Activated CD4-positive, alpha-beta T cell treated with anti-CD3 and anti-CD28 coated beads, Interleukin-2, amount 10 ng/mL, durations not matched to agents 7 days and 5 days (primary cell): Measurements from ENCODE around the gene KAZN. TPM values are rescaled to one million over a fixed set of nuclear protein-coding genes. Genes with fewer than 3 reads are reported as not detected.

ENCODE experiments used
- CTCF ChIA-PET: fragments of 350-600 bp; sonication (Branson Sonifier 250); formaldehyde crosslinking; loops from one replicate; lab custom pipeline; 2021; ENCODE audit warnings: antibody characterized with exemption; lab: Charles Lee
- POLR2A ChIA-PET: fragments of 350-600 bp; sonication (Branson Sonifier 250); formaldehyde crosslinking; loops from one replicate; lab custom pipeline; 2021; ENCODE audit warnings: antibody characterized with exemption; lab: Charles Lee
- DNase-seq: peaks from one replicate; pipeline ENCODE4 v3.0.0-alpha.2; 2020
- H3K27ac Mint-ChIP-seq: one replicate; pipeline ENCODE4 v1.8.0; 2021; ENCODE audit warnings: mild to moderate bottlenecking, moderate library complexity, mixed read lengths
- H3K27me3 Mint-ChIP-seq: one replicate; pipeline ENCODE4 v1.8.0; 2021; ENCODE audit warnings: mixed read lengths
- H3K36me3 Mint-ChIP-seq: one replicate; pipeline ENCODE4 v1.8.0; 2021; ENCODE audit warnings: low read depth, mixed read lengths
- H3K4me1 Mint-ChIP-seq: one replicate; pipeline ENCODE4 v1.8.0; 2021; ENCODE audit warnings: mixed read lengths
- H3K4me3 Mint-ChIP-seq: one replicate; pipeline ENCODE4 v1.8.0; 2021; ENCODE audit warnings: mild to moderate bottlenecking, moderate library complexity, mixed read lengths
- H3K9me3 Mint-ChIP-seq: one replicate; pipeline ENCODE4 v1.8.0; 2021; ENCODE audit warnings: mixed read lengths
- total RNA-seq, 2 experiments: library from RNA; stranded (reverse); gene quantifications; one replicate each; pipeline ENCODE4 v1.2.3, GENCODE V29; 2021

KAZN gene
- total RNA-seq, 2 experiments from 2014 or later, result 0.21 to 0.22 TPM

DNA sequence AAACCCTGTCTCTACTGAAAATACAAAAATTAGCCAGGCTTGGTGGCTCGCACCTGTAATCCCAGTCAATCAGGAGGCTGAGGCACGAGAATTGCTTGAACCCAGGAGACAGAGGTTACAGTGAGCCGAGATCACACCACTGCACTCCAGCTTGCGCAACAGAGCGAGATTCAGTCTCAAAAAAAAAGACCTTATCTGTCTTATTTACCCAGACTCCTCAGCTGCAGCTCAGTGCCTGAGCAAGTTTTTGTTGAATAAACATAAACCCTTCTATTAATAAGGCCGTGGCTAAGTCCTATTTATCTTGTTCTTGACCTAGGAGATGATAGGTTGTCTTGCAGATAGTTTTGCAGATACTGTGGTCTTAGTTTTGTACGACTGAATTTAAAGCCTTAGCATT is 418.6 kb downstream of the KAZN start:
- Mint-ChIP-seq H3K4me1 (peaks cover 2% of the 10 kb centered on the region), H3K4me3 (no peak overlapping the region), H3K27ac (no peak overlapping the region), H3K9me3 (no peaks in the 10 kb centered on the region), H3K36me3 (no peaks in the 10 kb centered on the region), H3K27me3 (no peaks in the 10 kb centered on the region)
- ChIA-PET CTCF (interaction anchor here (1.2 kb wide), 1 partner anchor 11 kb away, joined by 3 read pairs; no protein-coding TSS in a partner anchor), POLR2A (no interaction called here)
- no peak for DNase-seq

DNA sequence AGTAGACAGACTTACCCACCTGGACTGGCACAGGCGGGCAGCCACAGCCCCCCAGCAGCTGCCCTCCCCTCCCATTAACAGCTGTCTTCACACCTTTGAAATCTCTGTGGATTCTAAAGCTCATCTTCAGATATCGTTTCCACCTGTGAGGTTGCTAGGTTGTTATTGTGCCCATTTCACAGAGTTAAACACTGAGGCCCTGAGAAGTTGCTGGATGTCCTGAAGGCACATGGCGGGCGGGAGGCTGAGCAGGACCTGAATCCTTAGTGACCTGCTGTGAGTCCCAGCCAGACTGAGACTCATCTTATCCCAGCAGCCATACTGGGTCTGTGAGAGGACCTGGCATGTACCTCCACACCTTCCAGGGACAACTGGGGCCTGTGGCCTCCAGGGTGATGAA is 420.3 kb downstream of the KAZN start:
- no peak overlapping the region for H3K4me3 Mint-ChIP-seq
- POLR2A ChIA-PET, result no interaction called here
- H3K9me3 Mint-ChIP-seq, result no peaks in the 10 kb centered on the region
- no peaks in the 10 kb centered on the region for H3K27me3 Mint-ChIP-seq
- DNase-seq, result no peak
- no peak overlapping the region for H3K27ac Mint-ChIP-seq
- CTCF ChIA-PET, result interaction anchor here (1.6 kb wide), 1 partner anchor 12 kb away, joined by 5 read pairs; no protein-coding TSS in a partner anchor
- peaks cover 2% of the 10 kb centered on the region for H3K4me1 Mint-ChIP-seq
- no peaks in the 10 kb centered on the region for H3K36me3 Mint-ChIP-seq

DNA sequence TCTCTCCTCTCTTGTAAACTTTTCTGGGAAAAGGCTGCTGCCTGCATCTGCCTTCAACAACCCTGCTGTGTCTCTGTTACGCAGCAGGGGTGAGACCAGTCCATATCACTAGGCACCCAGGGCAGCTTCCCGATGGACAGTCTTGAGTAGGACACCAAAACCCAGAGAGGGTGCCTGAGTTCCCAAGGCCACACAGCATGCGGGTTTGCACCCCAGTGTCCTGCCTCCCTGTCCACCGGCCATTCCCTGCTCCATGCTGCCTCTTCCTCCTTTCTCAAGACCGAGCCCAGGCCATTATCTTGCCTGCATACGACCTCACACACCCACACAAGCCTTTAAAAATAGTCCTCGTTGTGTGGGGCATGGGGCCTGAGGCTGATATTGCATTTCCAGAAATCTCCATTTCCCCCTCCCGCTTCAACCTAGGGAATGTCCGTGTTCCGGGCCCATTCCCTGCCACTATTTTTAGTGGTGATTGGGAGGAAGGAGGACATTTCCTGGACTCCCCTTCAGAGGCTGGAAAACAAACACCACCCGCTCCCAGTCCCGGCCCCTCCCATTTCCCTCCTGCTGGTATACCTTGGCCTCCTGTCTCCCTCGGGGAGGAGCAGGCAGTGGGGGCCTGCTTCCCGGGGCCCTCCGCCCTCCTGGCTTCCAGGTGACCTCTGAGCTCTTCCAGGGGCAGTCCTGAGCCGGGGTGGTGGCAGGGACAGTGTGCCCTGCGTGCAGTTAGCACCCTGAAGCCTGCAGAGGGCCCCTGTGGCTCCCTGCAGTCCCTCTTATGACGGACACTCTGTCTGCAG is 422.7 kb downstream of the KAZN start:
- POLR2A ChIA-PET, result no interaction called here
- H3K4me1 Mint-ChIP-seq, result no peaks in the 10 kb centered on the region
- no peak overlapping the region for H3K27ac Mint-ChIP-seq
- CTCF ChIA-PET, result no interaction called here
- H3K27me3 Mint-ChIP-seq, result no peaks in the 10 kb centered on the region
- H3K36me3 Mint-ChIP-seq, result no peaks in the 10 kb centered on the region
- H3K4me3 Mint-ChIP-seq, result no peak overlapping the region
- DNase-seq, result no peak
- H3K9me3 Mint-ChIP-seq, result no peaks in the 10 kb centered on the region

DNA sequence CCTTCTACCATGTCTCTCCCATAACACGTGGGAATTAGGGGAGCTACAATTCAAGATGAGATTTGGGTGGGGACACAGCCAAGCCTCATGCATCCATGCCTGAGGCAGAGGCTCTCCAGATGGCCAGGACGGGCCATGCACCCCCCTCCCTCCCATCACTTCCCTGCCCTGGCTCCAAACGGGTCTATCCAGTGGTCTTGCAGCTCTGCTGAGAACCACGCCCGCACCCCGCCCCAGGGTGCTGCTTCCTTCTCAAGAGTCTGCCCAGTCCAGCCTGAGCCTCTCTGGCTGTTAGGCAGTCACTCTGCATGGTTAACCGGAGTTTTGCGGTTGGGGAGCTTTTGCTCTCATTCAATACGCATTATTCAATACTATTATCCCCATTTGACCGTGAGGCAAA is 423.6 kb downstream of the KAZN start:
- ChIA-PET CTCF (no interaction called here), POLR2A (no interaction called here)

DNA sequence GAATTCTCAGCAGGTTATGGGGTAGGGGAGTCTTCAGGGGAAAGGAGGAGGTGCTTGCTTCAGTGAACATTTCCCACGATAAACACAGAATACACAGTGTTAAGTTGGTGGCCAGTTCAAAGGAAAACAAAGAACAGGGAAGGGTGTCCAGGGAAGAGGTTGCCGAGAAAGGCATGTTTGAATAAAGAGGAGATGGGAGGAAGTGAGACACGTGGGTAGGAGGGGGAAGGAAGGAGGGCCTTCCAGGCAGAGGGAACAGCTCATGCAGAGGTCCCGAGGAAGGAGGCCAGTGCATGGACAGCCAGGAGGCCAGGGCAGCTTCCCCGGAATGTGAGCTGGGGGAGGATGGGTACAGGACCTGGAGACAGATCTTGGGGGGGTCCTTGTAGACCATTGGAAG is 424.7 kb downstream of the KAZN start:
- Mint-ChIP-seq H3K4me1 (no peaks in the 10 kb centered on the region), H3K4me3 (no peak overlapping the region), H3K36me3 (no peaks in the 10 kb centered on the region), H3K9me3 (no peaks in the 10 kb centered on the region), H3K27ac (no peak overlapping the region), H3K27me3 (no peaks in the 10 kb centered on the region)
- no peak for DNase-seq
- POLR2A ChIA-PET, result no interaction called here
- CTCF ChIA-PET, result no interaction called here

More for the DNA sequence above, 423.6 kb downstream of the KAZN start:
- no peak overlapping the region for H3K27ac Mint-ChIP-seq
- H3K9me3 Mint-ChIP-seq, result no peaks in the 10 kb centered on the region
- no peaks in the 10 kb centered on the region for H3K27me3 Mint-ChIP-seq
- no peaks in the 10 kb centered on the region for H3K36me3 Mint-ChIP-seq
- H3K4me1 Mint-ChIP-seq, result no peaks in the 10 kb centered on the region
- no peak overlapping the region for H3K4me3 Mint-ChIP-seq
- DNase-seq, result no peak

DNA sequence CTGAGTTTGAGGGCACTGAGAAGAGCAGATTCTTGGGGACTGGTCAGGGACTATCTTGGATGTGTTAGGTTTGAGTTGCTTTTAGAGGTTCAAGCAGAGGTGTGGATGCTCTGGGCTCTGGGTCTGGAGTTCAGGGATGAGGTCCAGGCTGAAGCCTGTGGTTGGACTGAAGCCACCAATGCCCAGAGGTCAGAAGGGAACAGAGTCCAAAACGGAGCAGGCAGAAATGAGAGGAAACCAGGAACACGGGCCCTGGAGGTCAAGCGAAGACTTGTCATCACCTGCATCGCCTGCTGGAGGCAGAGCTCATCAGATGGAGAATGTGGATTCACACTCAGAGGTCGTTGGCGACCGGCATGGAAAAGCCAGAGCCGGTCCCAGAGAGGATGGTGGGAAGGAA is 425.5 kb downstream of the KAZN start:
- ChIA-PET POLR2A (no interaction called here), CTCF (no interaction called here)
- no peaks in the 10 kb centered on the region for H3K9me3 Mint-ChIP-seq
- no peak overlapping the region for H3K27ac Mint-ChIP-seq
- H3K4me3 Mint-ChIP-seq, result no peak overlapping the region
- no peaks in the 10 kb centered on the region for H3K27me3 Mint-ChIP-seq
- no peak for DNase-seq
- H3K4me1 Mint-ChIP-seq, result no peaks in the 10 kb centered on the region
- no peaks in the 10 kb centered on the region for H3K36me3 Mint-ChIP-seq

DNA sequence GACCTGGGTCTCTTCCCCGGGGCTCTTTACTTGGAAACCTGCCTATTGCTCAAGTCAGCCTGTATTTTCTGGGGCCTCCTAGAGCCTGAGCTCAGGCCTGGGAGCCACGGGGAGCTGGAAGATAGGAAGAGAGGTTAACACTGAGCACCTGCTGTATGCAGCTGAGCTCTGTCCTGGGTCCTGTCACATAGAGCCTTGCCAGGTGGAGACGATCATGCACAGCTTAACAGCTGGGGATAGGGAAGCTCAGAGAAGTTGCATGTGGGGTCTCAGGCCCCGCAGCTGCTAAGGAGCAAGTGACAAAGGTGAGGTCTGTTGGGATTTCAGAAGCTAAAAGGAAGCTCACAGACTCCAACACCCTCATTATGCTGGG is 427.6 kb downstream of the KAZN start:
- H3K27ac Mint-ChIP-seq, result no peak overlapping the region
- no peaks in the 10 kb centered on the region for H3K9me3 Mint-ChIP-seq
- H3K36me3 Mint-ChIP-seq, result no peaks in the 10 kb centered on the region
- no peak overlapping the region for H3K4me3 Mint-ChIP-seq
- no peaks in the 10 kb centered on the region for H3K4me1 Mint-ChIP-seq
- no peak for DNase-seq
- ChIA-PET POLR2A (no interaction called here), CTCF (interaction anchor here (1.4 kb wide), 1 partner anchor 16 kb away, joined by 4 read pairs; no protein-coding TSS in a partner anchor)
- no peaks in the 10 kb centered on the region for H3K27me3 Mint-ChIP-seq

DNA sequence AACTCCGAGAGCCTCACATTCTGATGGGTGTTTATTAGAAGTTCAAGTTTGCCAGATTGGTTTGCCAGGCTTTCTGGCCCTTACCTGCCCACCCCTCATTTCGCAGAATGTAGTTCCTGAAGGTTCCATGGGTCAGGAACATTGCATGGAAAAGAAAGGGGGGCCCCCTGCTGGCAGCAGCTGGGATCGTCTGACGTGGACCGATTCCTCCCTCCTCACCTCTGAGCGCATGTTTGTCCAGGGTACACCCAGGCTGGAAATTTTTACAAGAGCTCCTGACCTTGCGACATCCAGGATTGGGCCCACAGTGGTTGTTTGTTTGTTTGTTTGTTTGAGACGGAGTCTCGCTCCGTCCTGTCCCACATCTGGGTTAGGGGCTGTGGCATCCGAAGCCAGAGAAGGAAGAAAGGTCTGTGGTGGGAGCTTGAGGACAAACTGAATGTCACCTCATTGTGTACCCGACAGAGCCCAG is 429.1 kb downstream of the KAZN start:
- Mint-ChIP-seq H3K4me3 (no peak overlapping the region), H3K36me3 (no peaks in the 10 kb centered on the region), H3K4me1 (no peaks in the 10 kb centered on the region), H3K27ac (no peak overlapping the region), H3K9me3 (no peaks in the 10 kb centered on the region), H3K27me3 (no peaks in the 10 kb centered on the region)
- ChIA-PET CTCF (interaction anchor here (0.9 to 1.4 kb wide), 4 partner anchors 8 to 13 kb away, joined by 3 to 6 read pairs (median 3); no protein-coding TSS in a partner anchor), POLR2A (no interaction called here)
- DNase-seq, result peak; percentile 31

DNA sequence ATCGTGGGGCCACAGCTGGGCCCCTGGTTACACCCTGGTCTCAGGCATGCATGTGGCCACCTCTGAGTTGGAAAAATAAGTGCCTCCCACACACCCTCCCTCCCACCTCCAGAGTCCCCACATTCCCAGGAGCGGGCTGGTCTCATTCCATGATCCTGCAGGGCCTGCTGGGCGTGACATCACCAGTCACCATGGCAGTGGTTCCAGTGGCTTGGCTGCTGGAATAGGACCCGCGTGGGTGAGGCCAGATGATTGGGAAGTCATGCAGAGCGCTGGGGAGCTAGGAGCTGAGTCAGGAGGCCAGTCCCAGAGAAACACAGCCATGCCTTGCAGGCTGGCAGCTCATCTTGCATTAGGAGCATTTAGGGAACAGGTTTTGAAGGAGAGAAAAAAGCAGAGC is 429.6 kb downstream of the KAZN start:
- ChIA-PET POLR2A (no interaction called here), CTCF (interaction anchor here (1.2 to 1.4 kb wide), 3 partner anchors 10 to 12 kb away, joined by 3 to 6 read pairs (median 3); no protein-coding TSS in a partner anchor)
- no peak overlapping the region for H3K27ac Mint-ChIP-seq
- no peaks in the 10 kb centered on the region for H3K36me3 Mint-ChIP-seq
- no peaks in the 10 kb centered on the region for H3K4me1 Mint-ChIP-seq
- DNase-seq, result no peak
- no peaks in the 10 kb centered on the region for H3K9me3 Mint-ChIP-seq
- no peak overlapping the region for H3K4me3 Mint-ChIP-seq
- H3K27me3 Mint-ChIP-seq, result no peaks in the 10 kb centered on the region

DNA sequence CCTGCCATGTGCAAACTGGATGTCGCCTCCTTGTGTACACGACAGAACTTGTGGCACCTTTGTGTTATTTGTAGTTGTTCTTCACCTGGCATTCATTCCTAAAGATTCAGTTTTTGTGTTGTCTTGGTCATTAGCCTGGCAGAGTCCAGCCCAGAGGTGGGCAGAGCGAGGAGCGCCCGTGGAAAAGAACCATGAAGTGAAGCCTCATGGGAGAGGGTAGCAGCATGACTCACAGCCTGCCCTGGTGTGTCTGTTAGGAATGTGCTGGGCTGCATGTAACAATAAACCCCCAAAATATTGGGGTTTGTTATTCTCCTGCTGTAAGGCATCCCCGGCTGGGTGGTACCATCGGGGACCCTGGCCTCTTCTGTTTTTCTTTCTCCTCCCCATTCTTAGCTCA is 430.1 kb downstream of the KAZN start:
- peaks cover 3% of the 10 kb centered on the region for H3K4me1 Mint-ChIP-seq
- ChIA-PET CTCF (interaction anchor here (1.2 to 1.4 kb wide), 2 partner anchors 11 to 12 kb away, joined by 3 read pairs; no protein-coding TSS in a partner anchor), POLR2A (no interaction called here)
- no peaks in the 10 kb centered on the region for H3K36me3 Mint-ChIP-seq
- no peaks in the 10 kb centered on the region for H3K27me3 Mint-ChIP-seq
- H3K4me3 Mint-ChIP-seq, result no peak overlapping the region
- DNase-seq, result no peak
- no peaks in the 10 kb centered on the region for H3K9me3 Mint-ChIP-seq
- no peak overlapping the region for H3K27ac Mint-ChIP-seq

DNA sequence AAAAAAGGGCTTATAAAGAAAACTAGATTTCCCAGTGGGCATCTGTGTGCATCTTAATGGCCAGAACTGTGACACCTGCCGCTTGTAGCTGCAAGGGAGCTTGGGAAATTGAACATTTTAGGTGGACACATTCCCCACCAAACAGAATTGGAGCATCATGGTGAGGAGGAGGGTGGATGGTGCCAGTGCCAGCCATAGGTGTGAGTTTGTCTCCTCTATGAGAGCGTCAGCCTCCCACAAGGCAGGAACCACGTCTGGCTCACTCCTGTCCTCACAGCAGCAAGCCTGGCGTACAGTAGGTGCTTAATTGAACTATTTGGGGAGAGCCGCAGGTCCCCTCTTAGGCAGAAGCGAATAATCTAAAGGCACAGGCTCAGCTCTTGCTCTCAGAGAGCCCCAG is 430.6 kb downstream of the KAZN start:
- H3K9me3 Mint-ChIP-seq, result no peaks in the 10 kb centered on the region
- ChIA-PET CTCF (no interaction called here), POLR2A (no interaction called here)
- H3K36me3 Mint-ChIP-seq, result no peaks in the 10 kb centered on the region
- H3K4me1 Mint-ChIP-seq, result peaks cover 7% of the 10 kb centered on the region
- no peak overlapping the region for H3K27ac Mint-ChIP-seq
- no peak overlapping the region for H3K4me3 Mint-ChIP-seq
- DNase-seq, result no peak
- no peaks in the 10 kb centered on the region for H3K27me3 Mint-ChIP-seq

DNA sequence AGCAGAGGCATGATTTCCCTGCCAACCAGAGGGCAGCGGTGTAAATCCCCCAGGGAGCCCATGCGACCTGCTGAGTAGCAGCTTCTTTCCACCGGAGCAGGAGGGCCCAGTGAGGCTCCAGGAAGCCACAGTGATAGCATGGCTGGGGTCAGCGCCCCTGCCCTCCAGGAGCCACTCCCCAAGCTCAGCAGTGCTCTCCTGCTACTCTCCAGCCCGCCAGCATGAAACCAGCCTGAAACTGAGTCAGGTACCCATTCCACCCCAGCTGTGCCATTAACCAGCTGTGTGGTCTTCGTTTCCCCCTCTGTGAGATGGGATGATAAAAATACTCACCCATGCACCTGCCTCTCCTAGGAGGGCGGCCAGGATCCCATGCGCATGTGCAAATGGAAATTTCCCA is 431.3 kb downstream of the KAZN start:
- Mint-ChIP-seq H3K27ac (no peak overlapping the region), H3K4me3 (no peak overlapping the region), H3K4me1 (peaks cover 9% of the 10 kb centered on the region), H3K36me3 (no peaks in the 10 kb centered on the region), H3K9me3 (no peaks in the 10 kb centered on the region), H3K27me3 (no peaks in the 10 kb centered on the region)
- DNase-seq, result no peak
- CTCF ChIA-PET, result no interaction called here
- POLR2A ChIA-PET, result no interaction called here

DNA sequence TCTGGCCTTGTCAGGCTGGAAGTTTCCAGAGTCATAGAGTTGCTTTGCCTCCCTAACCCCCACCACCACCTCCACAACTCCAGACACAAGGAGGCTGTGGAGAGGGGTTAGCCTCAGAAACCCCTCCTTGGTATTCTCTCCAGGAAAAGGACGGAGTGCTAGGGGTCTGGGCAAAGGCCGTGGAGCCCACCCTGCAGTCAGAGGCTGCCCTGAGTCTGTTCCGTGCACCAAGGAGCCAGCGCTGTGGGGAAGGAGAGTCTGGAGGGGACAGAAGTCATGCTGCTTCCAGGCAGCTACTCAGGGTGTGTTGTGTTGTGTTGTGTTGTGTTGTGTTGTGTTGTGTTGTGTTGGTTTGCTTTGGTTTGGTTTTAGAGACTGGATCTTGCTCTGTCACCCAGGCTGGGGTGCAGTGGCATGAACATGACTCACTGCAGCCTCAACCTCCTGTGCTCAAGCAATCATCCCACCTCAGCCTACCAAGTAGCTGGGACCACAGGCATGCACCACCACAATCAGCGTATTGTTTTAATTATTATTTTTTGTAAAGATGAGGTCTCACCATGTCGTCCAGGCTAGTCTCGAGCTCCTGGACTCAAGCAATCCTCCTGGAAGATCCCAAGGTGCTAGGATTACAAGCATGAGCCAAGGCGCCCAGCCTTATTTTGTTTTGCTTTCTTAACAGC is 432.9 kb downstream of the KAZN start:
- POLR2A ChIA-PET, result no interaction called here

More for the DNA sequence above, 432.9 kb downstream of the KAZN start:
- no peak for DNase-seq
- no peak overlapping the region for H3K27ac Mint-ChIP-seq
- H3K4me1 Mint-ChIP-seq, result peaks cover 9% of the 10 kb centered on the region
- no peak overlapping the region for H3K4me3 Mint-ChIP-seq
- CTCF ChIA-PET, result interaction anchor here (1.6 kb wide), 1 partner anchor 13 kb away, joined by 5 read pairs; no protein-coding TSS in a partner anchor
- no peaks in the 10 kb centered on the region for H3K27me3 Mint-ChIP-seq
- no peaks in the 10 kb centered on the region for H3K9me3 Mint-ChIP-seq
- H3K36me3 Mint-ChIP-seq, result no peaks in the 10 kb centered on the region
